IPS-18c (cell line): ENCODE measurements around the gene REC8.

Experiments
- H3K4me3 ChIP-seq: 2 replicates; pipeline ENCODE4 v1.7.0; 2013; ENCODE audit warnings: low read depth, mild to moderate bottlenecking, low read length, moderate library complexity; ENCODE audit not compliant: insufficient read depth
- H3K9me3 ChIP-seq: one replicate; pipeline ENCODE4 v1.6.1; 2013; ENCODE audit warnings: mild to moderate bottlenecking, low read length, moderate library complexity; ENCODE audit not compliant: control insufficient read depth, insufficient read depth

Gene REC8

GRCh38 chr14:24150061-24150460 lies 21.8 kb upstream of the REC8 start:
- no peaks in the 10 kb centered on the region for H3K9me3 ChIP-seq
- H3K4me3 ChIP-seq = no peak overlapping the region

DNA sequence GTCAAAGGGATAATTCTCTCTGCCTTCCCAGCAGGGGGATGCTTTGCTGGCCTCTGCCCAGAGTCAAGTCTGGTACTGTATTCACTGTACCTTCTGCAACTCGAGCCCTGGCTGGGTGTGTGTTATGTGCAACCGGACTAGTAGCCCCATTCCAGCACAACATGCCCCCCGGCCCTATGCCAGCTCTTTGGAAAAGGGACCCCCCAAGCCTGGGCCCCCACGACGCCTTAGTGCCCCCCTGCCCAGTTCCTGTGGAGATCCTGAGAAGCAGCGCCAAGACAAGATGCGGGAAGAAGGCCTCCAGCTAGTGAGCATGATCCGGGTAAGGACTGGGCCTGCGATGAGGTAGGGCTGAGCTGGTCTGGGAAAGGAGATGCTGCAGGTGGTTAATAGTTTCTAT lies 21.3 kb upstream of the REC8 start:
- no peak overlapping the region for H3K4me3 ChIP-seq
- H3K9me3 ChIP-seq = no peaks in the 10 kb centered on the region

GRCh38 chr14:24150993-24151392 lies 20.9 kb upstream of the REC8 start:
- H3K9me3 ChIP-seq = no peaks in the 10 kb centered on the region

GRCh38 chr14:24151404-24152080 lies 20.3 kb upstream of the REC8 start:
- no peaks in the 10 kb centered on the region for H3K9me3 ChIP-seq

More at GRCh38 chr14:24150993-24151392, 20.9 kb upstream of the REC8 start:
- no peak overlapping the region for H3K4me3 ChIP-seq

DNA sequence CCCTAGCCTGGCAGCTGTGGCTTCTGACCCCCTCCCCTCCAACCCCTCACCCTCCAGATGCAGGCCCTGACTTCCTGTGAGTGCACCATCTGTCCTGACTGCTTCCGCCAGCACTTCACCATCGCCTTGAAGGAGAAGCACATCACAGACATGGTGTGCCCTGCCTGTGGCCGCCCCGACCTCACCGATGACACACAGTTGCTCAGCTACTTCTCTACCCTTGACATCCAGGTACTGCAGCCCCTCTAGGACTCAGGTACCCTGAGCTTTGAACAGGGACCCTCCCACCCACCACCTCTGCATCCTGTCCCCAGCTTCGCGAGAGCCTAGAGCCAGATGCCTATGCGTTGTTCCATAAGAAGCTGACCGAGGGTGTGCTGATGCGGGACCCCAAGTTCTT lies 16.8 kb upstream of the REC8 start:
- H3K4me3 ChIP-seq = no peak overlapping the region
- no peaks in the 10 kb centered on the region for H3K9me3 ChIP-seq

More at GRCh38 chr14:24151404-24152080, 20.3 kb upstream of the REC8 start:
- no peak overlapping the region for H3K4me3 ChIP-seq

- H3K9me3 ChIP-seq = no peaks in the 10 kb centered on the region
- H3K4me3 ChIP-seq = no peak overlapping the region
Observed at GRCh38 chr14:24156840-24157239, 15.0 kb upstream of the REC8 start.

GRCh38 chr14:24157331-24157730 lies 14.5 kb upstream of the REC8 start:
- H3K4me3 ChIP-seq = no peak overlapping the region; the same call in 1 of the 2 replicates
- H3K9me3 ChIP-seq = no peaks in the 10 kb centered on the region

GRCh38 chr14:24159777-24160498 lies 11.9 kb upstream of the REC8 start:
- Histone ChIP-seq H3K4me3 (no peak overlapping the region), H3K9me3 (no peaks in the 10 kb centered on the region)

- Histone ChIP-seq H3K4me3 (no peak overlapping the region), H3K9me3 (no peaks in the 10 kb centered on the region)
Observed at GRCh38 chr14:24160499-24160849, 11.4 kb upstream of the REC8 start.

- Histone ChIP-seq H3K4me3 (peak within 1 kb of the TSS; percentile 40), H3K9me3 (no peaks in the 10 kb centered on the region)
Observed at GRCh38 chr14:24160850-24161804, 10.8 kb upstream of the REC8 start, which contains the start of gene IRF9. IRF9 (plus strand) TSS chr14:24161265; CDS start chr14:24162145, 880 bp downstream.

- H3K4me3 ChIP-seq = no peak overlapping the region
Observed at GRCh38 chr14:24162093-24162492, 9.8 kb upstream of the REC8 start.

GRCh38 chr14:24164518-24164991 lies 7.3 kb upstream of the REC8 start:
- Histone ChIP-seq H3K9me3 (no peaks in the 10 kb centered on the region), H3K4me3 (no peak overlapping the region)

More at GRCh38 chr14:24162093-24162492, 9.8 kb upstream of the REC8 start:
- H3K9me3 ChIP-seq = no peaks in the 10 kb centered on the region

DNA sequence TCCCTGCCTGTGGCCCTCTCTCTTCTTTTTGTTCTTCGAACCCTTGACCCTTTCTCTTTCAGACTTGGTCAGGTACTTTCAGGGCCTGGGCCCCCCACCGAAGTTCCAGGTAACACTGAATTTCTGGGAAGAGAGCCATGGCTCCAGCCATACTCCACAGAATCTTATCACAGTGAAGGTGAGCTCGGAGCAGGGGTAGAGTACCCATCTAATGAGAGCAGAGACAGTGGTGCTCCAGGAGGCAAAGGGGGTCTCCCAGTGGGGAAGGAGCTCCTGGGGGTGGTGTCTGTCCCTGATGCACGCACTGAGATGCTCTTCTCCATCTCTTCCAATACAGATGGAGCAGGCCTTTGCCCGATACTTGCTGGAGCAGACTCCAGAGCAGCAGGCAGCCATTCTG lies 6.1 kb upstream of the REC8 start:
- Histone ChIP-seq H3K9me3 (no peaks in the 10 kb centered on the region), H3K4me3 (no peak overlapping the region)

- Histone ChIP-seq H3K9me3 (no peaks in the 10 kb centered on the region), H3K4me3 (no peak overlapping the region)
Observed at GRCh38 chr14:24167469-24168114, 4.3 kb upstream of the REC8 start.

DNA sequence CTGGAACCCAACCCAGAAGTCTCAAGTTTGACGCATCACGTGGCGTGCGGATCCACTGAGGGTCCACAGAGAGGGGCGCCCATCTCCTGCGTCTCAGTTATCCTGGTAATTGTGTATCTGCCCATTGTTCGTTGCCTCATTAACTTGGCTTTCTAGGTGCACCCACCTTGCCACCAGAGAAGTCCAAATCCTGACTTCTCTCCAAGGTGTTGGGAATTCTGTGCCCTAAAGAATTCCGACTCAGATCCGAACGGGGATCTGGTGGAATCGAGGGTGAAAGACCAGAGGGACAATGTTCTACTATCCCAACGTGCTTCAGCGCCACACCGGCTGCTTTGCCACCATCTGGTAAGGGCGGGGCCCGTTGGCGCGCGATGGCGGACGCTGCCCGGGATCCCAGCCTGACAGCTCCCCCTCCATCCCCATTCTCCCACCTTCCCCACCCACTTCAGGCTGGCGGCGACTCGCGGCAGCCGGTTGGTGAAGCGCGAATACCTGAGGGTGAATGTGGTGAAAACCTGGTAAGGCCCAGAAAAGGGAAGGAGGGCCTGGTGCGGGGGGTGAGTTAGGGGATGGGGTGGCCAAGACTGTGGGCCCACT lies 481 bp downstream of the REC8 start:
- Histone ChIP-seq H3K9me3 (no peaks in the 10 kb centered on the region), H3K4me3 (peak overlapping the region; percentile 53)

DNA sequence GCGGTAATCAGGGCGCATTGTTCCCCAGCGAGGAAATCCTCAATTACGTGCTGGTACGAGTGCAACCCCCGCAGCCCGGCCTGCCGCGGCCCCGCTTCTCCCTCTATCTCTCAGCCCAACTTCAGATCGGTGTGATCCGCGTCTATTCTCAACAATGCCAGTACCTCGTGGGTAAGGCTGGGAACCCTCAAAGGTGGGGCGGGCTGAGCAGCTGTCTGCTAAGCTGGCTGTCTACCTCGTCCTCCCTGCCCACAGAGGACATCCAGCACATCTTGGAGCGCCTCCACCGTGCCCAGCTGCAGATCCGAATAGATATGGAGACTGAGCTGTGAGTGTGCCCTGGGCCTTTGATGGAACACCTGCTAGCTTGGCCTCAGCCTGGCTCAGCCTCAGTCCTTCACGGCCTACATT lies 996 bp downstream of the REC8 start:
- no peaks in the 10 kb centered on the region for H3K9me3 ChIP-seq
- peak overlapping the region; percentile 53; the same call in 1 of the 2 replicates for H3K4me3 ChIP-seq
